NCI-H510A treated with DMSO at 0.1 percent for 48 hours (cell line): Measurements from ENCODE around the gene EFEMP2.
"Not testable (repeated sequence)": the region's sequence is repeated elsewhere in the genome, so short reads cannot be mapped to it uniquely, and the experiment has no call there.

Source experiments
- DNase-seq: peaks from one replicate; lab custom pipeline; 2025; lab: John Stamatoyannopoulos, UW

The EFEMP2 gene

DNA sequence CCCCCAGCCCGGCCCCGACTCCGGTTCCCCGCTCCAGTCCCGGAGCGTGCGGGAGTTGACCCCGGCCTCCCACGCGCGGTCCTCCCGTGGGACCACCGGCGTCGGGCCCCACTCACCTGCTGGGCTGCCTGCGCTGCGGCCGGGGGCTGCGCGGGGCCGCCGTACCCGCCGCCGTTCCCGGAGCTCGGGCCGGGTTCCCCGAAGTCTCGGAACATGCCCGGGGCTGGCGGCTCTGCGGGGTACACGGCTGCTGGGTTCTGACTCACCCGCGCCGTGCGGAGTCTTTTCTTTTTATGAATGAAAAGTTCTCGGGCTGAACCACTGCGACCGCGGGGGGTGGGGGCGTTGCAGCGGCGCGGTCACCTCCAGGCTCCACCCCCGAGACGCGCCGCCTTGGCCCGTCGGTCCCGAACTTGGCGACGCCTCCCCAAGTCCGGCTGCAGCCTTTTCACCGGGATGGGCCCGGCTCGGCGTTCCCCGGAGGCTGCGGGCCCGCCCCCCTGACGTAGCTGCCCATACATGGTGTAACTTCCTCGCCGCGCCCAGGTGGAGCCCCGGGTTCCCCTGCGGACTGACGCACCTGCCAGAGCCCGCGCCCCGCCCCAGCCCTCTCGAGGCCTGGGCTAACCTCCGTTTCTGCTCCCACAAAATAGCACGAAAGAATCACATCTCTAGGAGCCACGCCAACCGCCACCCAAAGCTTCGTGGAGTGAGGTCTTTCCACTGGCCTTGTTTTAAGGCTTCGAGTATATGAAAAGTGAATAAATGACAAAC is 27.7 kb upstream of the EFEMP2 start, which contains the start of gene FOSL1:
TSS of gene FOSL1 (minus strand) at position 264 of the 774 bp plus-strand sequence. CDS start at position 215, 49 bp downstream.
- DNase-seq = peak; percentile 88

DNA sequence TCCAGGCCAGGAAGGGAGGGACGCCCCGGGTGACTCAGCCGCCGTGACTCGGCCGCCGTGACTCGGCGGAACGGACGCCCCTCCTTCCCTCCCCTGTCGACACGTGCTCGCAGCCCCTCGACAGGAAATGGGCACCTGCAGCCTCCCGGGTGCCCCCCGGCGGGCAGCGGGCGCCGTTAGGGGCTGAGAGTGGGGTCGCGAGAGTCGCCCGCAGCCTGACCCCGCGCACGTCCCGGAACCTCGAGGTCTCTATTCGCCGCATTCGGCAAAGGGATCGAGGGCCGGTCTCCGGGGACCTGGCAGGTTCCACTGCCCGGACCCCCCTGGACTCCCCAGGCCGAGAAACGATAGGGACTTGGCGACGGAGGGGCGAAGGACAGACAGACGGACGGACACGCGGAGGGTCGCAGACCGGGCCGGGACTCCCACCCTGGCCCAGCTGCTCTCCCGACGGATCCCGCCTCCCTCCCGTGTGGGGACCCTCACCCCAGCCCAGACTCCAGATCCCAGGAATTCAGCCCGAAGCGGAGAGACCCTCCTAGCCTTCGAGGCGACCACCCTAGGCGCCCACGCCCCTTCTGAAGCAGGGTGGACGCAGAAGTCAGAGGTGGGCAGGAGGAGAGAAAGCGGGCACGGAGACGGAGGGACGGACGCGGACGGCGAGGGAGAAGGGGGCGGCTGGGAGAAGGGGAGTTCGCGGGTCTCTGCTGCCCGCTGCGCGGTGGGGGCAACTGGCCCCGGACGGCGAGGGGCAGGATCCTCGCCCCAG is 26.9 kb upstream of the EFEMP2 start:
- no peak for DNase-seq

DNA sequence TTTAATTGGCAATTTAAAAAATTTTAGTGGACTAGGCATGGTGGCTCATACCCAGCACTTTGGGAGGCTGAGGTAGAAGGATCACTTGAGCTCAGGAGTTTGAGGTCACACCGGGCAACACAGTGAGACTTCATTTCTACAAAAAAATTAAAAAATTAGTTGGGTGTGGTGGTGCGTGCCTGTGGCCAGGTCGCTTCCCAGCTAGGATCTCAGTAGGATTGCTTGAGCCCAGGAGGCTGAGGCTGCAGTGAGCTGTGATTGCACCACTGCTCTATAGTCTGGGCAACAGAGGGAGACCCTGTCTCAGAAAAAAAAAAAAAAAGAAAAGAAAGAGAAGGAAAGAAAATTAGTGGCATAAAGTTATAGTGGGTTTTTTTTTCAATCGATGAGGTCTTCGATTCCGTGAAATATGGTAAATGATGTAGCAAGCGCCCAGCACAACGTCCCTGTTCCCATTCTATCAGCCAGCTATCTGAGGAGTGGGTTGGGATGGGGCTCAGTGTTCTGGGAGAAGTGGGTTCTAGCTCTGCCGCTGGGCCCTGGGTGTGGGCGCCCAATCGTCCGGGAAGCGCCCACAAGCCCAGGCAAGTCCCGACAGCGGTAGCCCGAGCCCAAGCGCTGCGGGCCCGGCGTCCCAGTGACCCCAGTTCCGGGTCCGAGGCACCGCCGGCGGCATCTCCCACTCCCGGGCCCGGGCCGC is 26.2 kb upstream of the EFEMP2 start:
- DNase-seq = no peak

DNA sequence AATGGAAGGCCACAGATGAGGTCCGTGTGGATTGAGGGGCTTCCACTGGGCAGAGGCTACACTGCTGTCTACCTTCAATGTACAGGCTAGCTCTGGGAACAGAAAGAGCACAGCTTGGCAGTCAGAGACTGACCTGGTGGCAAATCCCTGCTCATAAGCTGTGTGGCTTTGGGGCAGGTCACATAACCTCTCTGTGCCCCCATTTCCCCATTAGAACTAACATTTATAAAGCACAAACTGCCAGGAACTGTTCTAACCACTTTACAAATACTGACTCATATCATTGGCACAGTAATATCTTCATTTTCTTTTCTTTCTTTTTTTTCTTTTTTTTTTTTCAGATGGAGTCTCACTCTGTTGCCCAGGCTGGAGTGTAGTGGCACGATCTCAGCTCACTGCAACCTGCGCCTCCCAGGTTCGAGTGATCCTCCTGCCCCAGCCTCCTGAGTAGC is 24.4 kb upstream of the EFEMP2 start:
- no peak for DNase-seq

DNA sequence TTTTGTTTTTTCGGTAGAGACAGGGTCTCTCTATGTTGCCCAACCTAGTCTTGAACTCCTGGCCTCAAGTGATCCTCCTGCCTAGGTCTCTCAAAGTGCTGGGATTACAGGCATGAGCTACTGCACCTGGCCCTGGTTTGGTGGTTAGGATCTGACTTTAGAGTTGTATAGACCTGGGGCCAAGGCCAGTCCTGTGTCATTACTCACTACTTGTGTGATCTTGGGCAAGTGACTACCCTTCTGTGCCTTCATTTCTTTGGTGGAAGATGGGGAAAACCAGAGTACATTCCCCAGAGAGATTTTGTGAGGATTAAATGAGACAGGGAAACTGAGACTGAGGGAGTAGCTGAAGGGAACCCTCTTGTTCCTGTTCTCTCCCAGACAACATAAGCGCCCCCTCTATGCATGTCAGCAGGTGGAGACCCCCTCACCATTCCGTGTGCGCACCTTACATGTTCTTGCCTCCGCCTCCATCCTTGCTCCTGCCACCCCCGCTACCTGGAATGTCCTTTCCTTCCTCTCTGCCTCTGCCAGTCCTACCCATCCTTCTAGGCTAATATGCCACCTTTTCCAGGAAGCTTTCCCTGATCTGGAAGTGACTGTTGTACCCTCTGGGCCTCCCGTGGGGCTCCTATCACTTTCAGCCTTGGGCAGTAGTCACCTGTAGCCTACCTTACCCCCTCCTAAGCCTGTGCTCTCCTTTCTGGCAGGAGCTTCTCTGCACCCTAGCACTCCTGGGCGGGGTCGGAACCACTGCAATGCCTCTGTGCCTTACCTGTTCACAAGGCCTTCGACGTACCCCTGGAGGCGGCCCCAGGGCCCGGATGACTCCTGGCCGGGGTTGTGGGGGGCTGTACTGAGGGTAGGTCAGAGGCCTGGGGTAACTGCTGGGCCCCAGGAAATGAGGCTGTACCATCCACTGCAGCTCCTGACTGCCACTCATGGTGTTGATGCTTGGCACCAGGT is 23.7 kb upstream of the EFEMP2 start:
- DNase-seq = no peak

DNA sequence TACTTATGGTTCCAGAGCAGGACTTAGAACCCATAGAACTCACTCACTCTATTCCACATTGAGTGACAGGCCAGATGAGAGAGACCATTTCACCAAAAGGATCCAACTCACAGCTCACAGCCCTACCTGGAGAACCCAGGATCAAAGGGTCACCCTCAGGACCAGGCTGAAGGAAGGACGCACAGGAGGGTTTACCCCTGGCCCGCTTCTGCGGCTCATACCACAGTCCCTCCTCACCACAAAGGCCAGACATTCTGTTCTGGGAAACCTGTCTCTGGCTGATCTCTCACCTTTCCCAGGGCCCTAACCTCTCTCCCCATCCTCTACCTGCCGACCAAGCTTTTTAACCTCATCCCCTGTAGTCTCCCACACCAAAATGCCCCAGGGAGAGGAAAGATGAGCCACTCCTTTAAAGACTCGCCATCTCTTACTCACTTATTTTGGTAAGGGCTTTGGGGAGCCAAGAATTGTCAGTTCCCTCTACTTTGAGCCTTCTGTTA is 22.9 kb upstream of the EFEMP2 start:
- no peak for DNase-seq

DNA sequence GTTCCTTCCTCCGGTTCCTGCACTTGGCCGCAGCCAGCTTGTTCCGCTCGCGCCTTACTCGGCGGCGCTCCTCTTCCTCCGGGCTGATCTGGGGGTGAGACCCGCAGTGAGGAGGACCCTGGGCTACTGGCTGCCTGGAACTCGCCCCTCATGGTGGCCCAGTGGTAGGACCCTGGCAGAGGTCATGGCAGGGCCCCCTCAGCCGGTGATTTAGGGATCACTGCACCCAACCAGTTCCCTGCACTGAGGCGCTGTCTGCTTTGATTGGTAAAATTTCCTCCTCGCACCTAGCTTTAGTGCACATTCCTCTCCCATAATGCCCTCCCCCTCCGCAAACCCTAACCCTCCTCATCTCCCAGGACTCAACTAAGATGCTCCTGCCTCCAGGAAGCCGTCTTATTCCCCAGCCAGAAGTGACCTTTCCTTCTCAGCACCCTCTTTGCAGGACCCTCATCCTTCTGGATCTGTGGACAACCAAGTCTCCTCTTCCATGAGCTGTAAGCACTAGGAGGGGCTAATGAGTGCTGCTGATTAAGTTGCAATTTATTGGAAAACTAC is 21.5 kb upstream of the EFEMP2 start:
- DNase-seq = no peak

DNA sequence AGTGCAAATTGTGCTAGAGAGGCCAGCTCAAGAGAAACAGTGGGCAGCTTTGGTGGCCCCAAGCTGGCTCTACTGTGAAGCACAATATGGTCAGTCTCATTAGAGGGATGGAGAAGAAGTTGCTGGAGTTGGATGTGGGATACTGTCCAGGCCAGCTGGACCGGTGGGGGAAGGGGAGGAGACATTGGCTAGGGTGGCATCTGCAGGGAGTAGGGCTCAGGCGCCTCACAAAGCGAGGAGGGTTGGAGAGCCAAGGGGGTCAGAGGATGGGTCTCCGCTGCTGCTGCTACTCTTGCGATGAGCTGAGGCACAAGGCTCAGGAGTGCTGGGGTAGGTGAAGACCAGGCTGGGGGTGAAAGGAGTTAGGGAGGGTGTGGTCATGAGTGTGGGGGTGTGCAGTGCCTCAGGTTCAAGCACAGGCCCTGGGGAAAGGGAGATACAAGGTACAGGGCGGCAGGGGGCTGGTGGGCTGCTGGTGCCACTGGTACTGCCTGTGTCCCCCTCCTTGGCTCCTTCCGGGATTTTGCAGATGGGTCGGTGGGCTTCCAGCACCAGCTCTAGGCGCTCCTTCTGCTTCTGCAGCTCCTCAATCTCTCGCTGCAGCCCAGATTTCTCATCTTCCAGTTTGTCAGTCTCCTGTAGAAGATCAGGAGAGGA is 20.2 kb upstream of the EFEMP2 start:
- no peak for DNase-seq

DNA sequence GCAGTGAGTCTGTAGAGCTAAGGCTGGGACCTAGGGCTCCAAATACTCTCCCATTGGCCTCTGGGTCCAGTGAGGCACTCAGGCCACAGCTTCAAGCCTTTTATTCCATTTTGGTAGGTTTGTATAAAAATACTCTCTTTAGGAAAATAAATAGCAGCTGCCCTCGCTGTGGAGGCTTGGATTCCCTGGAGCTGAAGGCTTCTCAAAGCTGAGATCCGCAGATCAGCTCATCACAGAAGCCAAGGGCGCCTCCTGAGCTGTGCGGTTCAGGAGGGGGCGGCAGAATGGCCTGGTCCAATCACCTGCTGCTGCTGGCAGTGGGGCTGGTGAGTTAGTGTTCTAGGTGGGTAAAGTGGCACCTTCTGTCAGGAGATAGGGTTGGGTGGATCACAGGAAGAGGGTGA is 19.5 kb upstream of the EFEMP2 start:
- not testable (repeated sequence) for DNase-seq

DNA sequence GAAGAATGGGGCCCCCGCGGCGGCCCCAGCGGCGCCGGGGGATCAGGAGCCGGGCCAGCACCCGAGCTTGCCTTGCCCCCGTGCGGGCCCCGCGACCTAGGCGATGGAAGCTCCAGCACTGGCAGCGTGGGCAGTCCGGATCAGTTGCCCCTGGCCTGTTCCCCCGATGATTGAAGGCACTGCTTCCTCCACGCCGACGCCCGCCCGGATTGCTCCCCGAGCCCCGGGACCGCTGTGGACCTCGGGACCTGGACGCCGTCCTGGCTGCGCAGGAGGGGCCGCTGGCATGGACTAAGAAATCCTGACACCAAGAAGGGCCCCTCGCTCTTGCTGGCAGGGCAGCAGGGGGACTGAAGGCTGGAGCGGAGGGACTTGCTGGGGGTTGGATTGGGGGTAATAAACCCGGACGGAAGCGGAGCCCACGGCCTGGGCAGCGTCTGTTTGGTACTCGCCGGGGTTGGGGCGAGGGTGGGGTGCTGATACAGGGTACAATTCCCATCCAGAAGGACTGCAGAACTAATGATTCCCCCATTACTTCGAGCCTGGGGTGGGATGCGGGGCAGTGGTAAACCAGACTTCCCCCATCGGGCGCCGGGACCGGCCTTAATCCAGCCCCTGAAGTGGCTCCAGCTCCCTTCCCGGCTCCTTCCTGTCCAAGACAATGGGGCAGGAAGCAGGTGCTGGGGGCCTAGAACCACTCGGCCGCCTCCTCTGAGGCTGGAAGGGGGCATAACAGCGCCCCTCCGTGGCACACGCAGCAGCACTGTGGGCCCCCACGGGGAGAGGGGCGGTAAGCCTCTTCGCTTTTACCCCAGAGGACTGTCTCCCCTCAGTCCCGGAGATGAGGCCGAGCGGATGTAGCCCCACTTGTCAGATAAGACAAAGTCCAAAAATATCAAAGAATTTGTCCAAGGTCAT is 18.9 kb upstream of the EFEMP2 start:
- DNase-seq = no peak

DNA sequence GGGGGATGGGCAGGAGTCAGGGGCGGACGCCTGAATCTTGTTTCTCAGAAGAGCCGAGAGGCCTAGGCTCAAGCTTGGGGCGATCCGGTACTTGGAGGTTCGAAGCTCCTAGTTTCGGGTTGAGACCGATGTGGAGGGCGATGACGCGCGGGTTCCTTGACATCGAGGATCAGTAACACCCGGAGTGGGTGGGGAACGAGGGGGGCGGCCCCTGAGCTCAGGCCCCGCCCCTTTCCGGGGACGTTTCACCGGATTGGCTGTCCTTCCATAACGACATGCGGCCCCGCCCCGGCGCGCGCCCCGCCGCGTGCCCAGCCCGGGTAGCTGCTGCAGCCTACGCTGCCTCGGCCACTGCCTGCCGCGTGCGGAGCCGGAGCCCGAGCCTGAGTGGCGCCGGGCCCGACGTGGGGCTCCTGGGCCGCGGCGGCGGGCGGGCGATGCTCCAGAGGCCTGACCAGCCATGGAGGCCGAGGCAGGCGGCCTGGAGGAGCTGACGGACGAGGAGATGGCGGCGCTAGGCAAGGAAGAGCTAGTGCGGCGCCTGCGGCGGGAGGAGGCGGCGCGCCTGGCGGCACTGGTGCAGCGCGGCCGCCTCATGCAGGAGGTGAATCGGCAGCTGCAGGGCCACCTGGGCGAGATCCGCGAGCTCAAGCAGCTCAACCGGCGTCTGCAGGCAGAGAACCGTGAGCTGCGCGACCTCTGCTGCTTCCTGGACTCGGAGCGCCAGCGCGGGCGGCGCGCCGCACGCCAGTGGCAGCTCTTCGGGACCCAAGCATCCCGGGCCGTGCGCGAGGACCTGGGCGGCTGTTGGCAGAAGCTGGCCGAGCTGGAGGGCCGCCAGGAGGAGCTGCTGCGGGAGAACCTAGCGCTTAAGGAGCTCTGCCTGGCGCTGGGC is 18.0 kb upstream of the EFEMP2 start, which contains the start of gene CCDC85B:
TSS of gene CCDC85B (plus strand) at position 350 of the 895 bp plus-strand sequence. CDS start at position 461, 111 bp downstream.
- peak; percentile 93 for DNase-seq

DNA sequence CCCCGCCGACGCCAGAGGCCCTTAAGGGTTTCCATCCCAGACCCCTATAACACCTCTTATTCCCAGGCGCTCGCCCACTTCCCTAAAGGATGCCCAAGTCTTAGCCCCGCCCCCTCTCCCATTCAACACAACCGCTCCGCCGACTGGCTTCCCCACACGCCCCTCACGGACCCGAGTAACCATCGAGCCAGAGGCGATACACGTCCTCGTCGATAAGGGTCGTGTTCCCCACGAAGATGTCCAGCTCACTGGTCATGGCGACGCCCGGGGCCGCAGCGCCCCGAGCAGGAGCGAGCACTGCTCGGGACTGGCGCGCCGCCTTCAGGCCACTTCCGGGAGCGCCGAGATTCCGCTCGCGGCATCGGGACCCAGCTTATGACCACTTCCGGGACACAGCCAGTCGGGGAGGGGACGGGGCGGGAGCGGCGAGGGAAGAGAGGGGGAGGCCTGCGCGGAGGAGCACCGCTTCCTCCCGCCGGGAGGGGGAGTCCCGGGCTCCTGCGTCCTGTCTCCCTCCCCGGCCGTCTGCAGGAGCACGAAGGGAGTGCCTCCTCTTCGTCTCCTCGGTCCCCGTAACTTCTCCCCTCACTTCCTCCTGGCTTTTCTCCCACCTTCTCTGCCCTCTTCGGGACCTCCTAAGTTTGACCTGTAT is 15.7 kb upstream of the EFEMP2 start, which contains the start of gene FIBP:
TSS of gene FIBP (minus strand) at position 309 of the 652 bp plus-strand sequence. CDS start at position 256, 53 bp downstream.
- peak; percentile 96 for DNase-seq

DNA sequence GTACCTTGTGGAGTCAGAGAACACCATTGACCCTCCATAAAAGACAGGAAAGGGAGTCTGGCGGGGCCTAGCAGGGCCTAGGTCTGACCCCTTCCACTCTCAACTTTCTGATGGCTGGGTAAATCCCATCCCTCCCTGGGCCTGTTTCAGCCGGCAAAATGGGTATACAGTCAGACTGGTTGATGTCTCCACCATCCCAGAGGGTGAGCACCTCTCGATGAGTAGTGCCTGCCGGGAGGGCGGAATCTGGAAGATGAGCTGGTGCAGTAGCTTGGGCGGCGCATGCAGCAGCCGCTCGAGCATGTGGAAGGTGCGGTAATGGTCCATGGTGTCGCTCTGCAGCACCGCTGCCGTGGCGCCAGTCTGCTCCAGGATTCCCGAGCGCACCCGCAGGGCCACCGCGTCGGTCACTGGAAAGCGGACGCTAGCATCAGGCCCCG is 15.1 kb upstream of the EFEMP2 start:
- no peak for DNase-seq

DNA sequence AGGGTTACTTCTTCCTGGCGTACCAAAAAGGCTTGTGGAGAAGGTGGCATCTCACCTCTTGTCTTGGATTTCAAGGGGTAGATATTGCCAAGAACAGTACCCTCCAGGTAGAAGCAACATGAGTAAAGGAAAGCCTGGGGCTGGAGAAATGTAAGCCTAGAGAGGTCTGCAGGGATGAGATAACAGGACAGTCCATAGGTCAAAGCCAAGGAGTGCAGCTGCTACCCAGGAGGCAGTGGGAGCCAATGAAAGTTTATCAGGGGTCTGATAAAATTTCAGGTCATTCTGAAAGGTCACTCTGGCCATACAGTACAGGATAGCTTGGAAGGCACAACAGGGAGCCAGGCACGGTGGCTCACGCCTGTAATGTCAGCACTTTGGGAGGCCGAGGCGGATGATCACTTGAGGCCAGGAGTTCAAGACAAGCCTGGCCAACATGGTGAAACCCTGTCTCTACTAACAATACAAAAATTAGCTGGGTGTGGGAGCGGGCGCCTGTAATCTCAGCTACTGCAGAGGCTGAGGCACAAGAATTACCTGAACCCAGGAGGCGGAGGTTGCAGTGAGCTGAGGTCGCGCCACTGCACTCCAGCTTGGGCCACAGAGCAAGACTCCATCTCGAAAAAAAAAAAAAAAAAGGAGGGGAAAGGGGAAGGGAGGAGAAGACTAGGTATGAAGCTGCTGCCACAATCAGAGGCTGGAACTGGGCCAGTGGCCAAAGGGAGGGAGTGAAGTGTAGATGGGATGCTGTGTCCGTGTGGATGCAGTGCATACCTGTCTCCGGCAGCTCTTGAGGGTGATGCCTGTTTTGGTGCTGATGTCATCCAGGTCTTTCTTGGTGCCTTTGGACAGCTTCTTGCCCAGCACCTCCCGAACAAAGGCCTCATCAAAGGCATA is 14.5 kb upstream of the EFEMP2 start:
- no peak for DNase-seq

DNA sequence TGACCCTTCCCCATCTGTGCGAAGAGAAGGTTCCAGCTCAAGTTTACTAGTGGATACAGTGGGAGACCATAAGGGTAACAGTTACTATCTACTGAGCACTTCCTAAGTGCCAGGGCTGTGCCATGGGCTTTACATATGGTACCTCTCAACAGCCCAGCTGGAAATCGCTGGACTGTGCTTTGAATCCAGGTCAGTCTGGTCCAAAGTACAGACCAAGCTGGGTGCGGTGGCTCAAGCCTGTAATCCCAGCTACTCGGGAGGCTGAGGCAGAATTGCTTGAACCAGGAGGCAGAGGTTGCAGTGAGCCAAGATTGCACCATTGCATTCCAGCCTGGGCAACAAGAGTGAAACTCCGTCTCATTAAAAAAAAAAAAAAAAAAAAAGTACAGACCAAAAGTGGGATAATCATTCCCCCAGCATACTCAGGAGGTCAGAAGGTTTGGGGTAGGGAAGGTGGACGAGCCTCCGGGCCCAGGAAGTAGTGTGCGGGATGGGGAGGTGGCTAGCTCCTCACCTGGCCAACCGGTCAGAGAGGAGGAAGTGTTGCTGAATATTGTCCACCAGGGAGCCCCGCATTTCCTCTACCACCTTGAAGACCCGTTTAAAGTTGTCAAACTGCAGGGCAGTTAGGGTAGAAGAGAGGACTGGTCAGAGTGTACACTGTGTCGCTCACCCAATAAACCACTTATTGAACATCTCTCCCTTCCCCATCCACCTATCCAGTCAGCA is 13.4 kb upstream of the EFEMP2 start:
- DNase-seq = no peak

DNA sequence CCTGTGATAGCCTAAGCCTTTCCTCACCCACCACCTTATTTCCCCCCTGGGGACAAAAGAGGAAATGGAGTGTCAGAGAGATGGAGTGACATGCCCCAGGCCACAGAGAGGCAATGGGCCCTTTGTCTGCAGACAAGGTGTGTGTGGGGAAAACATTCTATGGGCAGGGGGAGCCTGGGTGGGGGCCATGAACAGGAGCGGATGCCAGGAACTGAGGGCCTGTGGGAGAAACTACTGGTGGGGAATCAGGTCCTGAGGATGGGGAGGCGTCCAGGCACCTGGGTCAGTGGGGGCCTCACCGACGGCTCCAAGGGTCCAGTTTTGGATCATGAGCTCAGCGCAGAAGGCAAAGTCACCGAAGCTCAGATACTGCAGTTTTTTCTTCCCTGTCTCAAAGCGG is 12.6 kb upstream of the EFEMP2 start:
- no peak for DNase-seq
